Stimulated activated CD4-positive, alpha-beta T cell treated with anti-CD3 and anti-CD28 coated beads, TNF-alpha, amount 100 ng/mL, for 1 hour (primary cell): Measurements from ENCODE around the gene NR2F2.

Experiments
- DNase-seq, 3 donors: peaks; one replicate each; pipeline ENCODE4 v3.0.0-alpha.2; 2020; ENCODE audit warnings: low read depth in 3 of 3, low spot score in 1 of 3

NR2F2 gene

GRCh38 chr15:96352604-96353405 lies 22.3 kb downstream of the NR2F2 start:
- no peak for DNase-seq

GRCh38 chr15:96353416-96353929 lies 23.0 kb downstream of the NR2F2 start:
- DNase-seq = no peak

DNA sequence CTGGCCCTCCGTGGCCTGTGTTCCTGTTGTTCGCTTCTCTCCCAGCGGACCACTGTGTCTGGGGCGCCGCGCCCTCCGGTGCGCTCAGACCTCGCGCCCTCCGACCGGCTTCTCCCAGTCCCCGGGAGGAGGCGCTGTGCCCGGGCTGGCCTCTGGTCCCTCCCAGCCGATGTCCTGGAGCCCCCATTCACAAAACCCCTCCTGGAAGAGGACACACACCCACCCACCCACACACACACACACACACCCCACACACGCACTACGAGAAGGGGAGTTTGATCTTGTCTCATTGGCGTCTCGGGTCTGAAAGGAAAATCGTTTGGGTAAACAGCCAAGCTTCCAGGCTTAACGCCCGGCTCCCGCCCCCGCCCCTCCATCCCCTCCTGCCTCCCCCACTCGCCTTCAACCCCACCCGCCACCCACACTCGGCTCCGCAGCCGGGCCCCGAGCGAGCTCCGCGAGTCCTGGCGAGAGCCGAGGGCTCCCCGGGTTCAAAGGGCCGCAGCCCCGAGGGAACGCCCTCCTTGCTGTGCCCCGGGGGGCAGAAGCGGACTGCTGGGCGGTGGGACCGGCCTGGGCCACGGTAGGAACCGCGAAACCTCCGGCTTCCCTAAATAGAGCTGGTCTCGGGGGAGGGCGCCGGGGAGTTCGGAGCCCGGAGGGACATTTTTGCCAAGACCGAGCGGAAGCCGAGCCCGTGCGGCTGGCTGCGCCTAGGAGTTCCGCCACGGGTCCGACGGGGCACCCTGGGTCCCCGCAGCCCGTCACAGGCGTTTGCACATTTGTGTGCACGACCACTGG lies 23.6 kb downstream of the NR2F2 start:
- no peak for DNase-seq

DNA sequence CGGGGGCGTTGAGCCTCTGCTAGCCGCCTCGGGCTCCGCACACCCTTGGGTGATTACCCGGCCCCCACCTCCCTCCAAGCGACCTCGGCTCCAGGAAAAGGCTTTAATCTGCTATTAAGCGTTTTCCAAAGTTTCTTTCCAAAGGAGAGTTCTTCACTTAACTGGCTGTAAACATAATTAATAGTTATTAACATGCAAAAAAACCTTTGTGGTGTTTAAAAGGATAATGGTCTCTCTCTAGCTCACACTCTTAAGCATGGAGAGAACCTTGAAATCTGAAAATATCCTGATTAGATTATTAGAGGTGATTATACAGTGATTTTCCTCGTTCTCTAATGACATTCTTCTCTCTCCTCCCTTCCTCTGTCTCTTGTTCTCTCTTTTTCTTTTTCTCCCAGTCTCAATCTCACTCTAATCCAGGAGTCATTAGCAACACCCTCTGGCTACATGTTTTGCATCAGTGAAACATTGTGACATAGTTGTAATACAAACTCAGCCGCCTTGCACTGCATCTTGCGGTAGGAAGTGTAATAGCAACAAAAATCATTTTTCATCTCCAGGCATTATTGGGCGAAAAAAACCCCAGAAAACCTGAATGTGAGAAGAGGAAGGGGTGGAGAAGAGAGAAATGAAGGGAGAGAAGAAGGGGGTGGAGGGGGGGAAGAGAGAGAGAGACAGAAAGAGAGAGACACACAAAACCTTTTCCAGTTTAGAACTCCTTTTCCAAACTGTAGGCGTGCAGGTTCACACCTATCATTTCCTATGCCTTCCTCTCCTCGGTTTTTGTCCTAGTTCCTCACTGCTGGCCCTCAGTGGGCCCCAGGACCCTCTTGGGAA lies 24.4 kb downstream of the NR2F2 start:
- no peak for DNase-seq

DNA sequence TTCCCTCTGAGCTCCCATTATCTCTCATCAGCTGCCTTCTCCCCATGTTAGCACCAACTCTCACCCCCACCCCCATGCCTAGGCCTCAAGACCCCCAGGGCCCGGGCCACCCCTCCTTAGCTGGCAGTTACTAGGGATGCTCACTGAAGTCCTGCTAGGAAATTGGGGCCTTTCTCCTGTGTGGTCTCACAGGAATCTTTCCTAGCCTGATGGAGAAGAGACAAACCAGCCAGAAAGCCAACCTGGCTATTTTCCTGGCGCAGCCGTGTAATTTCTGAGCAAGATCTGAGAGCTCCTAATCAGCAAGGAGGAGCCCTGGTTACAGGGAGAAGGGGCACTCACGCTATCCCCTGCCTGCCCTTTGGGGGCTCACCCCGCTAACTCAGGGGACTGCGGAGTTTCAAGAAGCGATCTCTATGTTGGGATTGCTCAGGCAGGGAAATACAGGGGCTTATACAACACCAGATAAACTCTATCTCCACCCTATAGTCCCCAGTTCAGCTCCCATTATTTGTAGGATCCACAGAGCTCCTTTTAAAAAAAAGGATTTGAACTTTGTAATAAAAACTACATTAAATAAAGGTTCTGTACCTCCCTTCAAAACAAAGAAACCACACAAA lies 25.2 kb downstream of the NR2F2 start:
- no peak for DNase-seq

DNA sequence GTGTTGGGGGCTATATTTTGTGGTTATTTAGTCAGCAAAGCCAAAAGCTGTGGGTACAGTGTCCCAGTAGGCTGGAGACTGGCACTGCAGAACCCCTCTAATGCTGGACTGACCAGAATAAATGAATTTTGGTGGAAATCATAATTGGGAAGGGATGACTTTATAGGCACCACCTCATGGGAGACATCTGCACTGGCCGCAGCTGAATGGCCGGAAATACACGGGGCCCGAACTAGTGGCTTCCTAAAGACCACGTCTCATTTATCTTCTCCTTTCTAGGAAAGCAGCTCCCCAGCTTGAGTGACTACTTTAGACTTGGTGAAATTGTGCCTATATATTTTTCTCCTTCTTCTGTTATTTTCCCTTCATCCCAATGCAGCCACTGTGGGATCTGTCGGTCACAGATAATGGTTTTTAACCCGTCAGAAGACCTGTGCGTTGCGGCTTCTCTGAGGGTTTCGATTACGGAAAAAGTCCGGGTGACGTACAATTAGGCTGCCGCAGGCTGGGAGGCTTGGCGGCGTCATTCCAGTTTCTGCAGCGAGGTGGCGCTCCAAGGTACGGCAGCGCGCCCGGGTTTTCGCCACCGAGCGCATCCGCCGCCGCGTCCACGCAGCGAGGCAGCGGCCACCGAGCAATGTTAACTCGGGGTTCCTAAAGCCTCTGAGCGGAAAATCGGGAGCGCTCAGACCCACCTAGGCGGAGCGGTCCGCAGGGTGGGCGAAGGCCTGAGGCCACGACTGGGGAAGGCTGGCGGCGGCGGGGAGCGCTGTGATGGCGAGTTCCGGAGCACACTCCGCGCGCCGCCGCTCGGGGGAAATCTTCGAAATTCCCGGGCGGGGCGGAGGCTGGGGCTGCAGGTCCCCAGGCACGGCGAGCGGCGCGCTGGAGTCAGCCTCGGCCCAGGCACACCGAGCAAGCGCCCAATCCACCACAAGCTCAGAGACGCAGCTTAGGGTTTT lies 26.3 kb downstream of the NR2F2 start:
- peak in 2 of 3 donors; percentile 15 to 60 for DNase-seq

DNA sequence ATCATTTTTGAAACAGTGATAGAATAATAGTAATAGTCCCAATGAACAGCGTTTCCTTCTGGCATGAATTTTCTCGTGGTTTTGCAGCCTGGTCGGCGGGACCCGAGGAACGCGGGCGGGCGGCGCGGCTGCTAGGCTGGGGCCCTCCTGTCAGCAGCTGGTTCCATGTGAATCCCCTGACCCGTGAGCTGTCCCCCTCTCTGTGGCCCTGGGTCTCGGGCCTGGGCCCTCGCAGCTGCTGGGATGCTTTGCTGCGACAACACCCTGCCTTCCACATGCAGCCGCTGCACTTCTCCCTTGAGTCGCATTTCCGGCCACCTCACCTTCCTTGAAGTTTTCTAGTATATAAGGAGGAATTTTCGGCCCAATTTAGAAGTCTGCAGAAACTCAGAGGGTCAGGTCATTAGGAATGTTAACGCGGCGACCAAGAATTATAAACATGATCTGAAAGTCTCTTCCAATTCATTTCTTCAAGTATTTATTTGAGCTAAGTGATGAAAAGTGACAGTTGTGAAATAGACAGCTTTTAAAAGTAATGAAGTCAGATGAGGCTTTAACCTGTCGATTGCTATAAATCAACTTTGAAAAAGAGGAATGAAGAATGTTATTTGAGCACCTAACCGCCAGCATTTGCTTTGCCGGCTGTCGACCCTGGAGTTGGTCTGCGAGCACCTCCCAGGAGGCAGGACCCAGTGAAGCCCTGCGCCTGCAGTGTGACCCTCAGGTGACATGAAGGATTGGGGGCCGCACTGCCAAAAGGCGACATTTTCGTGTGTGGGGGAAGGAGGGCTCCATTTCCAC lies 27.7 kb downstream of the NR2F2 start:
- no peak for DNase-seq

DNA sequence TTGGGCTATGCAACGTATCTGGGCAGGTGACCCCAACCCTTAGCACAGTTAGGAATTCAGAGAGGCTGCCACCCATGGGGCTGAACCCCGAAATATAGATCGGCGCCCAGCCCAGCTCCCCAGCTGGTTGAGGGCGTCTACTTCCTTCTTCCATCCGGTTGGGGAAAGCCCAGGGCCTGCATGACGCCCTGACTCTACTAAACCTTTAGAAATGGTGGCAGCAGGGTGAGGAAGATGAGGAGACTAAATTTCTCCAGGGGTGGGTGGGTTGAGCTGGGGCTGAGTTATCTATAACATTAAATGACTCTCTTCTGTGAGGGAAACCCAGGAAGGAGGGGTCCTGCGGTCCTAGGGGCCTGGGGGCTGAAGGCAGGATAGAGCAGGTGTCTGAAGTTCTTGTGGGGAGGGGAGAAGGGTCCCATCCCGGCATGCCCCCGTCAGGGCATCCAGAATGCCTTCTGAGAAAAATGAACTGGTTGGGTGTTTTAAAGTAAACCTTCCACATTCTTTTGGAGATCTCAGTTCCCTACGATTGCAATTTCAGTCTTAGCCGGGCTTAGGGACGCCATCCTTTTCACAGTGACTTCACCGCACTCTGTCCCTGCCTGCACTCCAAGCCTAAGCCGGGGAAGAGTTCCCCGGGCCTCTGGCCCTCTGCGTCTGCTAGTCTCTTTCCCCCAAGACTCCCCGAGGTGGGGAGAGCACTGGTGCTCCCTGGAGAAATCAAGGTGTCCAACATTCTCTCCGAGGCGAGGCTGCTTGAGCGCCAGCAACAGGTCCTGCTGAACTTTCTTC lies 28.5 kb downstream of the NR2F2 start:
- no peak for DNase-seq

GRCh38 chr15:96359616-96360521 lies 29.4 kb downstream of the NR2F2 start:
- DNase-seq = no peak

DNA sequence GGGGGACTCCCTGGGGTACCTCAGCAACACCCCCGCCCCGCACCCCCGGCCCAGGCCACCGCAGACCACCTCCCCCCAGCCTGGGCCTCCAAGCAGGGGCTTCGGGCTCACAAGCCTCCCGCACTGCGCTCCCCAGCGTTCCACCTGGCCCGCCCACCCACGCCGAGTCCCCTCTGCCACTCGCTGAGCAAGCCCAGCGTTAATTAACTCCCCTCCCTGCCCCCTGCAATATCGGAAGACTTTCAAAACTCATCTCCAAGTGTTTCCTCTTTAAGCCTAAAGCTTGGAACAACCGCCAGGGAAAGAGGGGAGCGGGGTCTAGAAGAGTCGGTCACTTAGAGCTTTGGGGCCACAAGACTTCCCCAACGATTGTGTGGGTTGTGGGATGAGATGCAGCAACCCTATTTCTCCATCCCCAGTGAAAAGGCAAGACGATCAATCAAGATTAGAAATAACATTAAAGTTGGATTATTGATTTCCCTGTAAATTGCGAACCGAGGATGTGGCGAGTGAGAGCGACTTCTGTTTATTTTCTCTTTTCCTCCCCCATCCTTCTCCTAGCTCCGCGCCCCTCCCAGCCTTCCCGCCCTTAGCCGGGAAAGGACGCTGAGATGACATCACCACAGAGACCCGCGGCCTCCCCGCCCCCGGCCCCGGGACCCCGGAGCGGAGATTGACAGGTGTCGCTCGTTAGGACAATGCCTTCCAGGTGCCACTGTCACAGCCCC lies 30.2 kb downstream of the NR2F2 start:
- no peak for DNase-seq

- no peak for DNase-seq
These were observed 31.0 kb downstream of the NR2F2 start for GRCh38 chr15:96361309-96362010.

- no peak for DNase-seq
These were observed 31.7 kb downstream of the NR2F2 start for GRCh38 chr15:96362011-96362754.

DNA sequence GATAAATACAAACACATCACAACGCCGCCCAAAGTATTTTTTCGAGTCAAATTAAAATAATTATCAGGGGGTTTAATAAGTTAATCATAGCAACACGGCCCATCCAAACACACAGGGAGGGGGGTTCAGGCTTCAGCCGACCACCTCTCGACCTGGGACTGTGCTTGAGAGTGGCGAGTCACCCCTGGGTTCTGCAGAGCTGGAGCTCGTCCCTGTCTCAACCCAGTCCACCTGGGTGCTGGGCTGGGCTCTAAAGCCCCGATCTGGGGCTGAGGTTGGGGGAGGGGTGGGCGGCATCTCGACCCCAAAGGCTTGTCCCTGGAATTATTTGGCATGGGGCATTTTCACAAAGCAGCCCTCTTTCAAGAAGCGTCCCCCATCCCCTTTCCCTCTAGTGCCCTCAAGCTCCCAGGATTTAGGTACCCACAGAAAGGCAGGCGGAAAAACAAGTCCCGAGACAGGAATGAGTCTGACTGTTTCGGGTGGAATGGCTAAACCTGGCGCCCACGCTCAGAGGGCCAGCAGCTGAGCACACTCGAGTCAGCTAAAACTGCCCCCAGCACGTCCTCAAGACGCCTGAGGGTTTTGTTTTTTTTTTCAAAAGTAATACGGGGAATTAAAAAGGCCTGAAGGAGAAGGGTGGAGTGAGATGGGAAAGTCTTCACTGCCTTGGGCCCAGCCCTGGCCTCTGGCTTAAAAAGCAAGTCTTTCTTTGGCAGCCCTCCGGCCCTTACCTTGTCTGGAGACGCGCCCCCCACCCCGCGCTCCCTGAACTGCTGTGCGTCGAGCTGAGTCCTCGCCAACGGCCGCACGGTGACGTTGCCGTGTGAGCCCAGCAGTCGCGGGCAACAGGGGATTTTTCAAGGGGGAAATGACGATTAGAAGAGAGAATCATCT lies 32.5 kb downstream of the NR2F2 start:
- DNase-seq = no peak

GRCh38 chr15:96363707-96364106 lies 33.2 kb downstream of the NR2F2 start:
- no peak for DNase-seq
